ENCODE measurements around the gene MAGI3.

DNA sequence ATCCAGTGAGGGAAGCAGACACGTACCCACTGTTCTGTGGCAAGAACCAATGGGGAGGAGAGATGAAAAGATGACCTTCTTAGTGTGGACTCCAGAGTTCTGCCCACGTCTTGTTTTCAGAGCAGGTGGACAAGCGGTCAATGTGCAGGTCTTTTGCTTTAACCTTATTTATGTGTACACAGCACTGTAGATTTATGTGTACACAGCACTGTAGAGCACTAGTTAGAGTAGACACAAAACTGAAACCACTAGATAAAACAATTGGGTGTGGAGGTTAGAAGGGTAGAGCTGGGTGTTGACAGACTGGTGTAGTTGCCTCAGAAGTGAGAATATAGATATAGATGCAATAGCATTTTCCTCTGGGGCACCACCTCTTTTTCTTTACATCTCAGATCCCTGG, 150.0 kb downstream of the MAGI3 start:
- TF ChIP-seq POLR2A (IDR thresholded peaks at IDR 0.05) (no peak), CTCF (IDR thresholded peaks at IDR 0.05) (no peak)
